GM21576 (cell line): ENCODE data around the gene TBX1.

Source experiments
- ATAC-seq: cut with Tn5 transposase; IDR thresholded peaks from one replicate; pipeline ENCODE4 v1.9.1; 2021; ENCODE audit warnings: mild to moderate bottlenecking, moderate library complexity; ENCODE audit not compliant: unreplicated experiment

Gene TBX1

GRCh38 chr22:19809741-19810140 lies 49.2 kb downstream of the TBX1 start:
- no peak for ATAC-seq

GRCh38 chr22:19810381-19811201 lies 50.0 kb downstream of the TBX1 start:
- ATAC-seq = no peak

- no peak for ATAC-seq
Measured at GRCh38 chr22:19811211-19811621, 50.6 kb downstream of the TBX1 start.

GRCh38 chr22:19811811-19812771 lies 51.5 kb downstream of the TBX1 start:
- ATAC-seq = no peak

- no peak for ATAC-seq
Measured at GRCh38 chr22:19812910-19813309, 52.3 kb downstream of the TBX1 start.

- ATAC-seq = no peak
Measured at GRCh38 chr22:19814428-19814827, 53.9 kb downstream of the TBX1 start.

- no peak for ATAC-seq
Measured at GRCh38 chr22:19815093-19815822, 54.7 kb downstream of the TBX1 start.

- no peak for ATAC-seq
Measured at GRCh38 chr22:19815823-19816290, 55.3 kb downstream of the TBX1 start.

GRCh38 chr22:19816372-19817119 lies 56.0 kb downstream of the TBX1 start:
- ATAC-seq = no peak
